Testis (tissue), 3 donors: ENCODE results near the gene SENP7. TPM values are rescaled to one million over a fixed set of nuclear protein-coding genes. Genes with fewer than 3 reads are reported as not detected.
"Not testable (repeated sequence)": the region's sequence is repeated elsewhere in the genome, so short reads cannot be mapped to it uniquely, and the experiment has no call there.

Experiments
- DNase-seq: peaks from one replicate; pipeline ENCODE4 v3.0.0-alpha.2; 2019
- H3K27ac ChIP-seq, 2 donors: fragments of 200-600 bp; sonication (generic); one replicate each; pipeline ENCODE4 v1.5.1; 2019
- H3K27me3 ChIP-seq: fragments of 200-600 bp; sonication (generic); one replicate; pipeline ENCODE4 v1.5.1; 2019
- H3K36me3 ChIP-seq: fragments of 200-600 bp; sonication (generic); one replicate; pipeline ENCODE4 v1.5.1; 2017; ENCODE audit warnings: low read depth; ENCODE audit errors: missing control alignments
- H3K4me1 ChIP-seq: fragments of 200-600 bp; sonication (generic); one replicate; pipeline ENCODE4 v1.5.1; 2019
- H3K4me3 ChIP-seq, 2 donors: fragments of 200-600 bp; sonication (generic); one replicate each; pipeline ENCODE4 v1.5.1; 2017 to 2019
- H3K9me3 ChIP-seq: fragments of 200-600 bp; sonication (generic); one replicate; pipeline ENCODE4 v1.5.1; 2017
- CTCF ChIP-seq, 3 experiments: fragments of 450-650 bp in 2 of 3; fragments of 200-600 bp in 1 of 3; sonication (generic) in 1 of 3; IDR thresholded peaks; one replicate each; pipeline ENCODE4 v1.5.1; 2016 to 2019; ENCODE audit warnings: antibody characterized with exemption in 3 of 3, mild to moderate bottlenecking in 2 of 3, moderate library complexity in 1 of 3
- POLR2A ChIP-seq: fragments of 450-650 bp; IDR thresholded peaks from one replicate; pipeline ENCODE4 v1.6.1; 2017; ENCODE audit warnings: antibody characterized with exemption, mild to moderate bottlenecking, moderate library complexity
- WGBS, 2 donors: methylation state at CpG; one replicate each; pipeline ENCODE4 v1.1.5; 2018; 5-methylcytosine and 5-hydroxymethylcytosine counted together
- intact Hi-C: fragments of 100-400 bp; cut with DNase I; formaldehyde crosslinking; loops from one replicate; pipeline ENCODE4 v1.15.1; 2023; ENCODE audit warnings: low total_unique reads
- polyA plus RNA-seq: library from polyadenylated mRNA; stranded (reverse); fragments of 350-450 nt; fragmentation: Illumina TruSeq; extraction: RNeasy Lipid Tissue Mini Kit (QIAGEN cat#74804); gene quantifications from one replicate; pipeline ENCODE4 v1.2.3, GENCODE V29; 2014; ENCODE audit warnings: low read depth, low replicate concordance; ENCODE audit not compliant: insufficient read depth
- total RNA-seq, 2 donors: library from RNA; depleted of rRNA; stranded (reverse); fragments of >200 nt; gene quantifications; one replicate each; pipeline ENCODE4 v1.2.3, GENCODE V29; 2016

Gene SENP7
- total and polyA plus RNA-seq, 3 donors from 2014 or later: 12.6 to 25.7 (median 23.9) TPM

- no peaks in the 10 kb centered on the region for H3K27me3 ChIP-seq
- intact Hi-C loops: no loop called here
- TF ChIP-seq CTCF (IDR thresholded peaks at IDR 0.05) (no peak), POLR2A (no peak)
- H3K36me3 ChIP-seq: no peaks in the 10 kb centered on the region
- H3K9me3 ChIP-seq: no peaks in the 10 kb centered on the region
- 65 to 72% methylated on average over 5 of the region's 5 CpGs for WGBS, 2 donors
- no peak overlapping the region for H3K4me3 ChIP-seq
- H3K4me1 ChIP-seq: no peaks in the 10 kb centered on the region
- no peak for DNase-seq
- no peak overlapping the region for H3K27ac ChIP-seq
Observed at GRCh38 chr3:101319531-101319930, 193.5 kb downstream of the SENP7 start.

DNA sequence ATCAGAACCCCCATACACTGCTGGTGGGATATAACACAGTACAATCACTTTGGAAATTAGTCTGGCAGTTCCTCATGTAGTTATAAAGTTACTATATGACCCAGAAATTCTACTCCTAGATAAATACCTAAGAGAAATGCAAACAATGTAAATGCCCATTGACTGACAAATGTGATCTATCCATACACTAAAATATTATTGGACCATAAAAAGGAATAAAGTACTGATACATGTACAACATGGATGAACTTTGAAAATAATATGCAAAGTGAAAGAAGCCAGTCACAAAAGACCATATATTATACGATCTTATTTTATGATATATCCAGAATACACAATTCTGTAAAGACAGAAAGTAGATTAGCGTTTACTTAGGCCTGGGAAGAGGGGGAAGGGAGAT is 200.5 kb downstream of the SENP7 start:
- Histone ChIP-seq H3K9me3 (no peaks in the 10 kb centered on the region), H3K4me3 (no peak overlapping the region), H3K27me3 (no peaks in the 10 kb centered on the region), H3K27ac (no peak overlapping the region), H3K36me3 (no peaks in the 10 kb centered on the region), H3K4me1 (no peaks in the 10 kb centered on the region)
- 91 to 93% methylated on average over 2 of the region's 2 CpGs for WGBS, 2 donors
- intact Hi-C loops: no loop called here
- DNase-seq: no peak
- TF ChIP-seq CTCF (IDR thresholded peaks at IDR 0.05) (no peak), POLR2A (no peak)

GRCh38 chr3:101311676-101312075 is 201.3 kb downstream of the SENP7 start:
- Histone ChIP-seq H3K36me3 (no peaks in the 10 kb centered on the region), H3K9me3 (no peaks in the 10 kb centered on the region), H3K27ac (no peak overlapping the region), H3K4me3 (no peak overlapping the region), H3K27me3 (no peaks in the 10 kb centered on the region), H3K4me1 (no peaks in the 10 kb centered on the region)
- no peak for DNase-seq
- 65 to 80% methylated on average over 2 of the region's 2 CpGs for WGBS, 2 donors
- TF ChIP-seq POLR2A (no peak), CTCF (IDR thresholded peaks at IDR 0.05) (no peak)
- intact Hi-C loops: no loop called here

DNA sequence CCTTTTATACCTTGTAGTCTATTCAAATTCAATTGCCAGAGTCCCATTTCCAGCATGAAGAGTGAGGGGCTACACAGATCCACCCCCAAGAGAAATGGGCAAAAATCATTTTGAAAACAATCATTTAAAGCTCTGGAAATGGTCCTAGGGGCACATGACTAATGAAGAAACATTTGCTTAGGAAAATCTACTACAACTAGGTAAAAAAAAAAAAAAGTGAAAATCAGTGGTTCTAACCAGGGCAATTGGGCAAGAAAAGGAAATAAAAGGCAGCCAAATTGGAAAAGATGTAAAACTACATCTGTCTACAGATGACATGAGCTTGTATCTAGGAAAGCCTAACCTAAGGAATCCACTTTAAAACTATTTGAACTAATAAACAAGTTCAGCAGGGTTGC is 202.0 kb downstream of the SENP7 start:
- no peak for TF ChIP-seq CTCF (IDR thresholded peaks at IDR 0.05)
- TF ChIP-seq POLR2A: no peak
- DNase-seq: no peak
- no peaks in the 10 kb centered on the region for H3K4me1 ChIP-seq
- intact Hi-C loops: no loop called here
- no peak overlapping the region for H3K4me3 ChIP-seq
- no peaks in the 10 kb centered on the region for H3K27me3 ChIP-seq
- no peak overlapping the region for H3K27ac ChIP-seq
- H3K36me3 ChIP-seq: no peaks in the 10 kb centered on the region
- no peaks in the 10 kb centered on the region for H3K9me3 ChIP-seq

DNA sequence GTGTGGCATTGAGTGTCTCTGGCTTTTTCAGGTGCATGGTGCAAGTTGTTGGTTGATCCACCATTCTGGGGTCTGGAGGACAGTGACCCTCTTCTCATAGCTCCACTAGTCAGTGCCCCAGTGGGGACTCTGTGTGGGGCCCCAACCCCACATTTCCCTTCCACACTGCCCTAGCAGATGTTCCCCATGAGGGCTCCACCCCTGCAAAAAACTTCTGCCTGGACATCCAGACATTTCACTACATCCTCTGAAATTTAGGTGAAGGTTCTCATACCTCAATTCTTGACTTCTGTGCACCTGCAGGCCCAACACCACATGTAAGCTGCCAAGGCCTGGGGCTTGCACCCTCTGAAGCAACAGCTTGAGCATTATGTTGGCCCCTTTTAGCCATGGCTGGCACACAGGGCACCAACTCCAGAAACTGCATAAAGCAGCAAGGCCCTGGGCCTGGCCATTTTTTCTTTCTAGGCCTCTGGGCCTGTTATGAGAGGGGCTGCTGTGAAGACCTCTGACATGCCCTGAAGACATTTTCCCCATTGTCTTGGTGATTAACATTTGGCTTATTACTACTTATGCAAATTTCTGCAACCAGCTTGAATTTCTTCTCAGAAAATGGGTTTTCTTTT is 204.8 kb downstream of the SENP7 start:
- H3K27ac ChIP-seq, DNase-seq, intact Hi-C loops, H3K4me3 ChIP-seq, H3K27me3 ChIP-seq, H3K36me3 ChIP-seq, H3K9me3 ChIP-seq, H3K4me1 ChIP-seq: not testable (repeated sequence)
